GM19025 (cell line): ENCODE measurements around the gene PRPF31.

Experiments
- ATAC-seq: cut with Tn5 transposase; IDR thresholded peaks from one replicate; pipeline ENCODE4 v1.9.1; 2021; ENCODE audit warnings: mild to moderate bottlenecking, low read depth, moderate library complexity; ENCODE audit not compliant: unreplicated experiment

PRPF31 gene

GRCh38 chr19:54107876-54108490, 7.6 kb upstream of the PRPF31 start:
- ATAC-seq: no peak

GRCh38 chr19:54108496-54108895, 7.1 kb upstream of the PRPF31 start:
- ATAC-seq: no peak

- ATAC-seq: no peak
These were observed 5.9 kb upstream of the PRPF31 start for GRCh38 chr19:54109651-54110050.

DNA sequence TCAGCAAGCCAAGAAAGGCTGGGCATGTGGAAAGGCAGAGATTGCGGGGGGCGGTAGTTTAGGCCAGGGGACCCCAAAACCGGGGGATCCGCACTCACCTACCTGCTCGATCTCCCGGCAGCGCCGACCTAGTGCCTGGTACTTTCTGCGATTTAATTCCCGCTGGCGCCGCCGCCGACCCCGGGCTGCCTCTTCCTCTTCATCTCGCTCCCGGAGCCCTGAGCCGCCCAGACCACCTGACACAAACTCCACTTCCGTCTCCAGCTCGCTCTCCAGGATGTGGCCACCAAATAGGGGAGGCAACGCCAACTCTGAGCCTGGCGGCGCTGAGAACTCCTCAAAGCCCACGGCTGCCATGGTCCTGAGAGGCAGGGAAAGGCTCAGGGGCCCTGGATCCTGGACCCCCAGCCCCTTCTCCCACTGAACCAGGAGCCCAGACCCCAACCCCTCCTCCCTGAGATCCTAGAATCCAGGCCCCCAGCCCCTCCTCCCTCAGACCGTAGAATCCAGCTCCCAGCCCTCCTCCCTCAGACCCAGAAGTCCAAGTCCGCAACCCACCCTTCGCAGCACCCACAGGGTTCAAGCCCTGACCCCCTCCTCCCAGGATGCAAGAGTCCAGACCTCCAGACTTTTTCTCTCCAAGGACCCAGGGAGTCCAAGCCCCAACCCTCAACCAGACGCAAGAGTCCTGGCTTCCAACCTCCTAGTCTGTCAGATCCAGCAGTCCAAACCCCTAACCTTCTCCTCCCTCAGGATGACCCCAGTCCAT, 1.0 kb upstream of the PRPF31 start:
- ATAC-seq: no peak

DNA sequence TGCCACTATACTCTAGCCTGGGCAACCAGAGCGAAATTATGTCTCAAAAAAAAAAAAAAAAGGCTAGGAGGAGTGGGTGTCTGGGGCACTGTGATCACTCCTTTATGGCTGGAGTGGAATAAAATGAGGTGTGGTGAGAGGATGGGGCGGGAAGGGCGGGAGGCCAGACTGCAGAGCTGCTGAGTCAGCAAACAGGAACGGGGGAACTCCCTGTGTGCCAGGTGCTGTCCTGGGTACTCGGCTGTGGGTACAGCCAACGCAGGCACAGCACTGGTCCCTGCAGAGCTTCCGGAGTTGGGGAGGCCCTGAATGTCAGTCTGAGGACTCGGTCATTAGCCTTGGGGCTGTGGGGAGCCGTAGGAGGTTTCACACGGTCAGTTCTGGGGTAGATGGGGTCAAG, 5.7 kb downstream of the PRPF31 start:
- ATAC-seq: no peak

GRCh38 chr19:54123682-54124081, 8.1 kb downstream of the PRPF31 start:
- no peak for ATAC-seq

DNA sequence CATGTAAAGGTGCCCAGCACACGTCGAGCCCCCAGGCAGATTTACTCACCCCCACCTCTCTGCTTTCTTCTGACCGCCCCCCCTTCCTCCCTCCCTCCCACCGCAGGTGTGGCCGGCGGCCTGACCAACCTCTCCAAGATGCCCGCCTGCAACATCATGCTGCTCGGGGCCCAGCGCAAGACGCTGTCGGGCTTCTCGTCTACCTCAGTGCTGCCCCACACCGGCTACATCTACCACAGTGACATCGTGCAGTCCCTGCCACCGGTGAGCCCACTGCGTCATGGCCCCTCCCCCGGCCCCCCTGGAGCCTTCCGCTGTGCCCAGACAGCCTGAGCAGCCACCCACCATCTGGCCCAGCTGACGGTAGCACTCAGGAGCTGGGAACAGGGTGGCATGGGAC, 8.8 kb downstream of the PRPF31 start:
- ATAC-seq: no peak

- no peak for ATAC-seq
These were observed 10.2 kb downstream of the PRPF31 start for GRCh38 chr19:54125713-54126112.

DNA sequence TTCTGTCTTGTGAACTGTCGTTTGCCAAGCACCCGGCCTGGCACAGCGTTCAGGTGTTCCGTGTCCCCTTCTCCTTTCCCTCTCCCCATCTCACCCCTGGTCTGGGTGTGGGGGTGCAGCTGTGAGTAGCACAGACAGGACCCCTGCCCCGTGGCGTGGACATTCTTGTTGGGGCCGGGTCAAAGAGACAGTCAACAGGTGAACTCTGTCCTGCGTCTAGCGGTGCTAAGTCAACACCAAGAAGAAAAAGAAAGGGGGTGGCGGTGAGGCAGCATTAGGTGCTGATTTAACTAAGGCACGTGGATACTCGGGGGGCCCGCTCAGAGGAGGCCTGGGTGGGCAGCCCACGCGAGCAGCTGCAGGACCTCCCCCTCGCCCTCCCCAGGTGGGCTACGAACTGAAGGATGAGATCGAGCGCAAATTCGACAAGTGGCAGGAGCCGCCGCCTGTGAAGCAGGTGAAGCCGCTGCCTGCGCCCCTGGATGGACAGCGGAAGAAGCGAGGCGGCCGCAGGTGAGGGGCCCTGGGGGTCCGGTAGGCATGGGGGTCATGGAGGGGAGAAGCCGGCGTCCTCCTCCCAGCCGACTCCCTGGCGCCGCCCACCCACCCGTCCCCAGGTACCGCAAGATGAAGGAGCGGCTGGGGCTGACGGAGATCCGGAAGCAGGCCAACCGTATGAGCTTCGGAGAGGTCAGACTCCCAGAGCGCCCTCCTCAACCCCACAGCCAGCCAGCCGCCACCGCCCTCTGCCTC, 12.3 kb downstream of the PRPF31 start:
- ATAC-seq: no peak

- ATAC-seq: no peak
These were observed 12.8 kb downstream of the PRPF31 start for GRCh38 chr19:54128441-54128725.

- no peak for ATAC-seq
These were observed 13.5 kb downstream of the PRPF31 start for GRCh38 chr19:54128796-54129616.

DNA sequence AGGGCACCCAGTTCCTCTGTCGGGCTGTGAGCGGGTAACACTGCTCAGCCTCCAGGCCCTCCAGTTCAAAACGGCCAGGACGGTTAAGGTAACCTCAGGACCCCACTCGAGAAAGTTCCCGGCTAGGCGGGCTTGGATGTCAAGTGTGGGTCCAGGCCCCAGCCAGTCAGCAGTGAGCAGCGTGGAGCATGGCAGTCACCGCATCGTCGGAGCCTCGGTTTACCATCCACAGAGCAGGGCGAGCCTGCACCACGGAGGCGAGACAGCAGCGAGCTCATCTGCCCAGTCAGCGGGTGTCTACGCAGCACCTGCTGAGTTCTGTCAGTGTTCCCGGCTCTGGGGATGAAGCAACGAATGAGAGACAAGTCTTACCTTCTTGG, 14.1 kb downstream of the PRPF31 start:
- no peak for ATAC-seq

DNA sequence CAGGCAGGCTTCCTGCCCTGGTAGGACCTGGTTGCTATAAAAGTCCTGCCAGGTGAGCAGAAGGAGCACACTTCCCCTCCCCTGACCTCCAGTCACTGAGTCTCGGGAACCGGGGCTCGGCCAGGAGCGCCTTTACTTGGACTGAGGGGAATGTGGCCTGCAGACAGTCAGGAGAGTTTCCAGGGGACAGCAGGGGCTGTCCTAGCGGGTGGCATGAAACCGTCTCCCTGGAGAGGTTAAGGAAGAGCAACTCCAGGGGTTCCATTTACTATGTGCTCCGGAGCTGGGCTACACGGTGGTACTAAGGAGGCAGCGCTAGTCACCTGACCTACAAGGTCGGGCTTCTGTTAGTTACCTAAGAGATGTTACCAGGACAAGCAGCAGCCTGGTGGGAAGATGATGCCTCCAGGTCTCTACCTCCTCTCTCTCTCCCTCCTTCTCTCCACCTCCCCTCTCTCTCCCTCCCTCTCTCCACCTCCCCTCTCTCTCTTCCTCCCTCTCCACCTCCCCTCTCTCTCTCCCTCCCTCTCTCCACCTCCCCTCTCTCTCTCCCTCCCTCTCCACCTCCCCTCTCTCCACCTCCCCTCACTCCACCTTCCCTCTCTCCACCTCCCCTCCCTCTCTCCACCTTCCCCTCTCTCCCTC, 17.9 kb downstream of the PRPF31 start:
- ATAC-seq: no peak

DNA sequence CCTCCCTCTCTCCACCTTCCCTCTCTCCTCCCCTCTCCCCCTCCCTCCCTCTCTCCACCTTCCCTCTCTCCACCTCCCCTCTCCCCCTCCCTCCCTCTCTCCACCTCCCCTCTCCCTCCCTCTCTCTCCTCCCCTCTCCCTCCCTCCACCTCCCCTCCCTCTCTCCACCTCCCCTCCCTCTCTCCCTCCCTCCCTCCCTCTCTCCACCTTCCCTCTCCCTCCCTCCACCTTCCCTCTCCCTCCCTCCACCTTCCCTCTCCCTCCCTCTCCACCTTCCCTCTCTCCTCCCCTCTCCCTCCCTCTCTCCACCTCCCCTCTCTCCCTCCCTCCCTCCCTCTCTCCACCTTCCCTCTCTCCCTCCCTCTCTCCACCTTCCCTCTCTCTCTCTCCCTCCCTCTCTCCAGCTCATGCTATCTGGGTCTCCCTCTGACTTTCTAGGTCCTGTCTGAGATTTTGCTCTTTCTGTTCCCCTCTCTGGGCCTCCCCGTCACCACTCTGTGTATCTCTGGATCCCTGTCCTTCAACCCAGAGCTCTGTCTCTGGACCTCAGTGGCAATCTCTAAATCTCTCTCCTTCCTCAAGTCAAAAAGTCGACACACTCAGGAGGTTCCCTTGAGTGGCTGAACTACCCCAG, 18.5 kb downstream of the PRPF31 start:
- ATAC-seq: no peak

DNA sequence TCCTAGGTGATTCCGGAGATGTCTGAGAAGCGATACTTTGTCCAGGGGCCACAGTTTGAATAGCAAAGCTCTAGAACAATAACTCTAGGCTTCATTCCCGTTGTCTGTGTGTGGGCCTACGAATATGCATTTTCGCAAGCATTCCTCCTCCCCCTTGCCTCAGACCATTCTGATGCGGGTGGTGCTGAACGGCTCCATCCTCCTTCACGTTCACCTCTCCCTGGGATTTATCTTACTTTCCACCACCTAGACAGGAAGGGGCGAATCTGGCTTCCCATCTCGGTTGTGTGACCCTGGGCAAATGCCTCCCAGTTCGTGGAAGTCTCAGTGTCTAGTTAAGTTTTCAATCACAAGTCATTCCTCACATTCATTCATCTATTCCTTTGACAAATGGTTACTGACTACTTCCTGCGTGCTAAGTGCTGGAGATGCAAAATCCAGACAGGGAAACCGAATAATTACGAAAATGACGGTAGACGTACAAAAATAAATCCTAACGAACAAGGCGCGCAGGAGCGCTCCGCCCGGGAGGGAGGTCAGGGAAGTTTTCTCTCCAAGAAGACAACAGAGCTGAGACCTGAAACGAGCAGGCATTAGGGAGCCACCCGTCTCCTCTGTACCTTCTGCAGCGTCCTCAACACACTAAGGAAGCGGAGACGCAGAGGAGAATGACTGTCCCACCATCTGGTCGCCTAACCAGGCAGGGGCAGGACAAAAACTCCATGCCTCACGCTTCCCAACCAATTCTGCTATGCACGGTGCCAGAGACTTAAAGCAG, 20.7 kb downstream of the PRPF31 start:
- ATAC-seq: no peak

GRCh38 chr19:54136864-54137698, 21.5 kb downstream of the PRPF31 start:
- ATAC-seq: peak; percentile 74

DNA sequence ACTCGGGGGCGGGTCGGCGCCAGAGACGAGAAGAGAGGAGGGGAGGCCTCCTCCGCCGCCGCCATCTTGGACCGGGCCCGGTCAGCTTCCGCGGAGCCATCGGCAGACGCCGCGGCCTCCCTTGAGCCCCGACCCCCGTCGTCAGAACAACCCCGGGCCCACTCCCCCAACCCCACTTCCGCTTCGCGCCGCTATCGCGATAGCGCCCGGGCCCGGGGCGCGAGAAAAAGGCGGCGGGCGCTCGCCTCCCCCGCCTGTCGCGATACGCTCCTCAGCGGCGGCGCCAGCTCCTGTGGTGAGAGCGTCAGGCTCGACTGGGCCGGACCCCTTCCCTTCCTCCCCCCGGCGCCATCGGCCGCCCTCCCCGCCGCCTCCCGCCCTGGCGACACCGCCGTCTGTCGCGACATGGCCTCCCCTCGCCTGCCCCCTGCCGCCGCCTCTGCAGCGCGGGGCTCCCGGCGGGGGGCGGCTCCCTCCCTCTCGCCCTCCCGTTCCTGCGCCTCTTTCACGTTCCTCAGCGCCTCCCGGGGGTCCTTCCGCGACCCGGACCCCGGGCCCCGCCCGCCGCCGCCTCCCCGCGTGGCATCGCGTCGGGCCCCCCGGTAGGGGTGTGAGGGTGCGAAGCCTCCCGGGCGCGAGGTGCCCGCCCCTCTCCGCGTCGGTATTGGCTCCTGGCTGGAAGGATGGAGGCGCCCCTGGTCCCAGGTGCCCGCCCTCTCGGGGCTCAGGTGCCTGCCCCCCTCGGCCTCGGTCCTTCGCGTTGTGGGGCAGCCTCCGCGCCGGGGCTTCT, 22.3 kb downstream of the PRPF31 start, which contains the start of gene CNOT3:
Gene CNOT3 (plus strand): TSS at position 64 of the 790 bp plus-strand sequence. CDS start 5,217 bp downstream, outside the sequence.
- no peak for ATAC-seq
